OCI-LY1 (cell line): Measurements from ENCODE around the gene HLA-DRA.

Experiments
- H2AFZ ChIP-seq: fragments of 200-600 bp; sonication (generic), shearing (Covaris generic); 2 replicates; pipeline ENCODE4 v1.6.0; 2014; ENCODE audit warnings: antibody characterized with exemption, mild to moderate bottlenecking, low read length
- H3F3A ChIP-seq: fragments of 200-600 bp; sonication (generic), shearing (Covaris generic); 2 replicates; pipeline ENCODE4 v1.6.0; 2014; ENCODE audit warnings: mild to moderate bottlenecking, antibody characterized with exemption, low read length, moderate library complexity; ENCODE audit not compliant: insufficient read depth
- H3K27ac ChIP-seq: fragments of 200-600 bp; sonication (generic); 2 replicates; pipeline ENCODE4 v1.5.1; 2014; ENCODE audit warnings: low read length, mixed run types, mild to moderate bottlenecking, low read depth; ENCODE audit not compliant: poor library complexity, severe bottlenecking
- H3K27me3 ChIP-seq: fragments of 200-600 bp; sonication (generic); 2 replicates; pipeline ENCODE4 v1.6.0; 2014; ENCODE audit warnings: antibody characterized with exemption, mild to moderate bottlenecking, low read length, moderate library complexity; ENCODE audit not compliant: insufficient read depth
- H3K36me3 ChIP-seq: fragments of 200-600 bp; sonication (generic); 2 replicates; pipeline ENCODE4 v1.6.1; 2014; ENCODE audit warnings: mild to moderate bottlenecking, antibody characterized with exemption, low read length, moderate library complexity, mixed read lengths; ENCODE audit not compliant: insufficient read depth
- H3K4me1 ChIP-seq: fragments of 200-600 bp; sonication (generic); 2 replicates; pipeline ENCODE4 v1.5.1; 2014; ENCODE audit warnings: mild to moderate bottlenecking, low read length, moderate library complexity; ENCODE audit not compliant: insufficient read depth, severe bottlenecking
- H3K4me2 ChIP-seq: fragments of 200-600 bp; sonication (generic), shearing (Covaris generic); 2 replicates; pipeline ENCODE4 v1.6.1; 2014; ENCODE audit warnings: low read length
- H3K4me3 ChIP-seq: fragments of 200-600 bp; sonication (generic); 2 replicates; pipeline ENCODE4 v1.5.1; 2014; ENCODE audit warnings: low read length, low read depth, mild to moderate bottlenecking, mixed read lengths; ENCODE audit not compliant: poor library complexity, severe bottlenecking
- H3K79me2 ChIP-seq: fragments of 200-600 bp; shearing (Covaris generic); 2 replicates; pipeline ENCODE4 v1.6.1; 2016; ENCODE audit warnings: mixed run types, low read length, mixed read lengths; ENCODE audit not compliant: insufficient read depth
- H3K9ac ChIP-seq: fragments of 200-600 bp; sonication (generic), shearing (Covaris generic); 2 replicates; pipeline ENCODE4 v1.6.1; 2014; ENCODE audit warnings: mild to moderate bottlenecking, low read length, mixed read lengths
- H3K9me2 ChIP-seq: fragments of 200-600 bp; sonication (generic), shearing (Covaris generic); 2 replicates; pipeline ENCODE4 v1.6.1; 2014; ENCODE audit warnings: low read depth, mild to moderate bottlenecking, low read length, mixed read lengths
- H3K9me3 ChIP-seq: fragments of 200-600 bp; shearing (Covaris generic); 2 replicates; pipeline ENCODE4 v1.6.1; 2014; ENCODE audit warnings: low read length, mixed read lengths
- H4K20me1 ChIP-seq: fragments of 200-600 bp; sonication (generic), shearing (Covaris generic); 2 replicates; pipeline ENCODE4 v1.6.0; 2016; ENCODE audit warnings: mild to moderate bottlenecking, low read length; ENCODE audit not compliant: insufficient read depth
- EZH2 ChIP-seq: fragments of 200-600 bp; sonication (generic), shearing (Covaris generic); IDR thresholded peaks from 2 replicates; pipeline ENCODE4 v1.8.0; 2017; ENCODE audit warnings: borderline replicate concordance, mixed run types, mild to moderate bottlenecking, antibody characterized with exemption, low read length, moderate library complexity, mixed read lengths
- TF ChIP-seq, protein P1 (sequence below): fragments of 200-600 bp; sonication (generic), shearing (Covaris generic); IDR thresholded peaks from 2 replicates; pipeline ENCODE4 v1.5.1; 2017; ENCODE audit warnings: mild to moderate bottlenecking, antibody characterized with exemption, low read length, moderate library complexity, mixed read lengths

Gene HLA-DRA

GRCh38 chr6:32444433-32444832 lies 4.7 kb downstream of the HLA-DRA start:
- no peak overlapping the region for H2AFZ ChIP-seq
- TF ChIP-seq, protein P1, sequence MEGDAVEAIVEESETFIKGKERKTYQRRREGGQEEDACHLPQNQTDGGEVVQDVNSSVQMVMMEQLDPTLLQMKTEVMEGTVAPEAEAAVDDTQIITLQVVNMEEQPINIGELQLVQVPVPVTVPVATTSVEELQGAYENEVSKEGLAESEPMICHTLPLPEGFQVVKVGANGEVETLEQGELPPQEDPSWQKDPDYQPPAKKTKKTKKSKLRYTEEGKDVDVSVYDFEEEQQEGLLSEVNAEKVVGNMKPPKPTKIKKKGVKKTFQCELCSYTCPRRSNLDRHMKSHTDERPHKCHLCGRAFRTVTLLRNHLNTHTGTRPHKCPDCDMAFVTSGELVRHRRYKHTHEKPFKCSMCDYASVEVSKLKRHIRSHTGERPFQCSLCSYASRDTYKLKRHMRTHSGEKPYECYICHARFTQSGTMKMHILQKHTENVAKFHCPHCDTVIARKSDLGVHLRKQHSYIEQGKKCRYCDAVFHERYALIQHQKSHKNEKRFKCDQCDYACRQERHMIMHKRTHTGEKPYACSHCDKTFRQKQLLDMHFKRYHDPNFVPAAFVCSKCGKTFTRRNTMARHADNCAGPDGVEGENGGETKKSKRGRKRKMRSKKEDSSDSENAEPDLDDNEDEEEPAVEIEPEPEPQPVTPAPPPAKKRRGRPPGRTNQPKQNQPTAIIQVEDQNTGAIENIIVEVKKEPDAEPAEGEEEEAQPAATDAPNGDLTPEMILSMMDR: no peak
- TF ChIP-seq EZH2: no peak
- no peaks in the 10 kb centered on the region; the same call in 1 of the 2 replicates for H3K9me3 ChIP-seq
- H3K9me2 ChIP-seq: no peaks in the 10 kb centered on the region
- H3K79me2 ChIP-seq: no peaks in the 10 kb centered on the region
- H3K36me3 ChIP-seq: no peaks in the 10 kb centered on the region
- no peaks in the 10 kb centered on the region for H4K20me1 ChIP-seq
- H3K27ac ChIP-seq: no peak overlapping the region
- no peak overlapping the region for H3K4me3 ChIP-seq
- no peak overlapping the region for H3K4me2 ChIP-seq
- no peak overlapping the region for H3K9ac ChIP-seq
- H3K27me3 ChIP-seq: peaks cover 8% of the 10 kb centered on the region; the same call in 1 of the 2 replicates
- H3F3A ChIP-seq: no peaks in the 10 kb centered on the region
- no peaks in the 10 kb centered on the region for H3K4me1 ChIP-seq

GRCh38 chr6:32445321-32445854 lies 5.7 kb downstream of the HLA-DRA start:
- Histone ChIP-seq H3F3A (no peaks in the 10 kb centered on the region), H3K79me2 (no peaks in the 10 kb centered on the region), H2AFZ (no peak overlapping the region), H4K20me1 (no peaks in the 10 kb centered on the region), H3K9me2 (no peaks in the 10 kb centered on the region), H3K4me1 (no peaks in the 10 kb centered on the region), H3K4me3 (no peak overlapping the region), H3K9ac (no peak overlapping the region), H3K9me3 (no peaks in the 10 kb centered on the region), H3K27me3 (peaks cover 8% of the 10 kb centered on the region; the same call in 1 of the 2 replicates), H3K4me2 (no peak overlapping the region), H3K27ac (no peak overlapping the region), H3K36me3 (no peaks in the 10 kb centered on the region)
- TF ChIP-seq, protein P1: no peak
- TF ChIP-seq EZH2: no peak

GRCh38 chr6:32447932-32448331 lies 8.2 kb downstream of the HLA-DRA start:
- Histone ChIP-seq H3K4me1 (no peaks in the 10 kb centered on the region), H4K20me1 (no peaks in the 10 kb centered on the region), H3K79me2 (no peaks in the 10 kb centered on the region), H3K9me2 (no peaks in the 10 kb centered on the region), H3K27ac (no peak overlapping the region), H3F3A (no peaks in the 10 kb centered on the region), H3K4me3 (no peak overlapping the region), H3K36me3 (no peaks in the 10 kb centered on the region), H2AFZ (no peak overlapping the region), H3K4me2 (no peak overlapping the region), H3K9ac (no peak overlapping the region), H3K9me3 (no peaks in the 10 kb centered on the region), H3K27me3 (no peaks in the 10 kb centered on the region)
- no peak for TF ChIP-seq EZH2
- TF ChIP-seq, protein P1: no peak
